Activated naive CD4-positive, alpha-beta T cell treated with Interleukin-2 at 50 U/mL for 16 hours (primary cell): Measurements from ENCODE around the gene HHIPL1.

ENCODE experiments used
- DNase-seq: peaks from one replicate; pipeline ENCODE4 v3.0.0-alpha.2; 2020

The HHIPL1 gene

DNA sequence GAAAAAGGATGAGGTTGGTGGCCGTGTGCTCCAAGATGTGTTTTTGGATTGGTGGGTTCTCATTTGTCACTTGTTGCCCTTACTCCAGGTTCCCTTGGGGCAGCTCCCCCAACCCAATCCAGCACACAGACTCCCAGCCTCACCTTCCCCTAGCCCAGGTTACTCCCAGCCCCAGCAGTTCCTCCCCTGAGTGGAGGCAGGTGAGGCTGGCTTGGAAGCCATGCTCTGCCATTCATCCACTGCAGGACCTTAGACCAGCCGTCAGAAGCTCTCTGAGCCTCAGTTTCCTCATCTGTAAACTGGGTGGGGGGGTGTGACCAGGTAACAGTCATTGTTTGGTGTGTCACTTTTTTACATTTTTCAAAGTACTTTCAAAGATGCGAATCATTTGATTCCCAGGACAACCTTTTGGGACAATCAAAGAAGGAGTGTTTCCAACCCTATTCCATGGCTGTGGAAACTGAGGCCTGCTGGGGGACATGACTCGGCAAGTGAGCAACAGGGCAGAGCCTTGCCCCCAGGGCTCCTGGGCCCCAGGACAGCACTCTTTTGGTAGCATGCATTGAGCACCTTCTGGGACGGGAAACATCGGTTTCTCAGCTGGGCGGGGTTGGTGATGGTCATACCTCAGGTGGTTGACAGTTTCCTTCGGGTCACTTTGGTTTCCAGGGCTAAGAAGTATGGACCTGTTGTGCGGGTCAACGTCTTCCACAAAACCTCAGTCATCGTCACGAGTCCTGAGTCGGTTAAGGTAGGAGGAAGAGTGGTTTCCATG is 46.4 kb downstream of the HHIPL1 start:
- no peak for DNase-seq

DNA sequence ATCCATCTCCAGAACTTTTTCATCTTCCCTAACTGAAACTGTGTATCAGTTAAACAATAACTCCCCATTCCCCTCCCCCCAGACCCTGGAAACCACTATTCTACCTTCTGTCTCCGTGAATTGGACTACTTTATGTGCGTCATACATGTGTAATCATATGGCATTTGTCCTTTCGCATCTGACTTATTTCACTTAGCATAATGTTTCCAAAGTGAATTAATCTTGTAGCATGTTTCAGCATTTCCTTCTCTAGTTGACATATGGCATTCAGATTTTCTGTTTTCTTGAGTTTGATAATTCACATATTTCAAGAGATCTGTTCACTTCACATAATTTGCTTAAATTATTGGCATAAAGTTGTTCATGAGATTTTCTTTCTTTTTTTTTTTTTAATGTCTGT is 49.0 kb downstream of the HHIPL1 start:
- DNase-seq, result no peak

- DNase-seq, result no peak
These were observed 52.0 kb downstream of the HHIPL1 start for GRCh38 chr14:99696929-99697328.

DNA sequence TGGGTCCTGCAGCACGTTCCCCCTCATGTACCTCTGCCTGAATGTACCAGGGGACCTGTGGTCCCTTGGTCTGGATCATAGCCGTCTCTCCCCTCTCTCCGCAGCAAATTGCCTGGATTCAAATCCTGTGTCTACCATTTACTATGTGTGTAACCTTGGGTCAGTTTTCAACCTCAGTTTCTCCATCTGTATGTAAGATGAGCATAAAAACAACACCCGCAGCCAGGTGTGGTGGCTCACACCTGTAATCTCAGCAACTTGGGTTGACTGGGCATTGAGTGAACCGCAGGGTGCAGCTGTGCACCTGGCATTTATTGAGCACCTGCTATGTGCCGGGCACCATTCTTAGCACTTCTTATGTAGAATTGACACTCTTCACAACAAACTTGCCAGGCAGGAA is 53.3 kb downstream of the HHIPL1 start:
- no peak for DNase-seq

GRCh38 chr14:99698642-99699041 is 53.7 kb downstream of the HHIPL1 start:
- DNase-seq, result no peak

DNA sequence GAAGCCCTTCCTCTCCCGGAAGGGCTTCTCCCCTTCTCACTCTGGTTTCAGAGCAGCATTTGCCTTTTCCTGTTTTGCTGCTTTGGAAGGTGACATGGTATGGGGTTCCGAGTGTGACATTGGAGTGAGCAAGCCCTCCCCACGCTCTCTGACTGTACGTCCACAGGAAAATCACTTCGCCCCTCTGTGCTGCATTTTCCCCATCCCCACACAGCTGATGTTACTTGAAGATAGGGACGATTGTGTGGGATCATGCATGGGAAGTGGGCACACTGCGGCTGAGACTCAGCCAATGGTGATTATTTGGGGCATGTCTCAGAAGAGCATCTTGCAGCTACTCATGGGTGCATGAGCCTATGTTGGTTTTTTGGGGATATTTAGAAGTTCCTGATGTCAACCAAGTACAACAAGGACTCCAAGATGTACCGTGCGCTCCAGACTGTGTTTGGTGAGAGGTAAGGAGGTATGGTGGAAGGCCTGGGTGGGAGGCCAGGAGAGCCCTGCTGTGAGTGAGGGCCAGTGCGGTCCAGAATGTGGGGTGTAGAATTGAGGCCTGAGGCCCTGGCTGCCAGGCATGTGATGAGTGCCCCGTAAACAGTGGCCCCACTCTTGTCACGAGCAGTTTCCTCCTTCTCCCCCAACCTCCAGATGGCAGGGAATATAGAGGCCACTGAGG is 54.3 kb downstream of the HHIPL1 start:
- no peak for DNase-seq

GRCh38 chr14:99699861-99700260 is 54.9 kb downstream of the HHIPL1 start:
- no peak for DNase-seq

- no peak for DNase-seq
These were observed 55.5 kb downstream of the HHIPL1 start for GRCh38 chr14:99700379-99700778.

- no peak for DNase-seq
These were observed 56.3 kb downstream of the HHIPL1 start for GRCh38 chr14:99701260-99701659.

DNA sequence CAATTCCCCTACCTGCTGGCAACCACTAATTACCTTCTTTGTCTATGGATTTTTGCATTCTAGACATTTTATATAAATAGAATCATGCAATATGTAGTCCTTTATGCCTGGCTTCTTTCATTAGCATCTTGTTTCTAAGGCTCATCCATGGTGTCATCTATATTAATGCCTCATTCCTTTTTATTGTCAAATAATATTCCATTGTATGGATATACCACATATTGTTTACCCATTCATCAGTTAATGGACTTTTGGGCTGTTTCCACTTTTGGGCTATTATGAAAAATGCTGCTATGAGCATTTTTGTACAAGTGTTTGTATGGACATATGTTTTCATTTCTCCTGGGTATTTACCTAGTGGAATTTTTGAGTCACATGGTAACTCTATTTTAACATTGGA is 57.2 kb downstream of the HHIPL1 start:
- no peak for DNase-seq

DNA sequence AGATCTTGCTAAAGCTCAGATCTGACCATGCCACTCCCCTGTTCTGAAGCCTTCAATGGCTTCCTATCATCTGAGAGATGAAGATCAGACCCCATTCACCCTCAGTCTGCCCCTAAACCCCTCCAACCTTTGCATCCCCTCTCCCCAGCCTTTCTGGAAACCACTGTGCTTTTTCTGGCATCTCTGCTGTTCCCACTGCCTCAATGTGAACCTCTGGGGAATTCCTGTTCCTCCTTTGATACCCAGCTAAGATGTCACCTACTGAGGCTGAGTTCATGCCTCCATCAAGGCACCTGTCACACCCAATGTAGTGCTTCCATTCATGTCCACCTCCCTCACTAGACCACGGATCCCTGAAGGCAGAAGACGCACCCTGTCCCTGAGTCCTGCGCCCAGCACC is 58.5 kb downstream of the HHIPL1 start:
- no peak for DNase-seq

DNA sequence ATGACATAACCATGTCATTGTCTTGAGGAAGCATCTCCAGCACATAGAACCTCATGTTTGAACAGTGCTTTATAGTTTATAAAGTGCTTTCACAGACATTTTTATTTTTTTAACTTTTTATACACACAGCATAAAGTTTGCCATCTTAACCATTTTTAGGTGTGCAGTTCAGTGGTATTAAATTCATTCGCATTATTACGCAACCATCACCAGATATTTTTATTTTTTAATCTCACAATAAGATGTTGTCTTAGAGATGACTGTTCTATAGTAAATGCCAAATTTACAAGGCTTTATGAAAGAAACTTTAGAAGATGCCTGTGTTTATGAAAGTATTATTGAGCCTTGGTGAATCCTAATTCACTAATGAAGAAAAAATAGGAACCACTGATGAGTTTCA is 59.1 kb downstream of the HHIPL1 start:
- no peak for DNase-seq

DNA sequence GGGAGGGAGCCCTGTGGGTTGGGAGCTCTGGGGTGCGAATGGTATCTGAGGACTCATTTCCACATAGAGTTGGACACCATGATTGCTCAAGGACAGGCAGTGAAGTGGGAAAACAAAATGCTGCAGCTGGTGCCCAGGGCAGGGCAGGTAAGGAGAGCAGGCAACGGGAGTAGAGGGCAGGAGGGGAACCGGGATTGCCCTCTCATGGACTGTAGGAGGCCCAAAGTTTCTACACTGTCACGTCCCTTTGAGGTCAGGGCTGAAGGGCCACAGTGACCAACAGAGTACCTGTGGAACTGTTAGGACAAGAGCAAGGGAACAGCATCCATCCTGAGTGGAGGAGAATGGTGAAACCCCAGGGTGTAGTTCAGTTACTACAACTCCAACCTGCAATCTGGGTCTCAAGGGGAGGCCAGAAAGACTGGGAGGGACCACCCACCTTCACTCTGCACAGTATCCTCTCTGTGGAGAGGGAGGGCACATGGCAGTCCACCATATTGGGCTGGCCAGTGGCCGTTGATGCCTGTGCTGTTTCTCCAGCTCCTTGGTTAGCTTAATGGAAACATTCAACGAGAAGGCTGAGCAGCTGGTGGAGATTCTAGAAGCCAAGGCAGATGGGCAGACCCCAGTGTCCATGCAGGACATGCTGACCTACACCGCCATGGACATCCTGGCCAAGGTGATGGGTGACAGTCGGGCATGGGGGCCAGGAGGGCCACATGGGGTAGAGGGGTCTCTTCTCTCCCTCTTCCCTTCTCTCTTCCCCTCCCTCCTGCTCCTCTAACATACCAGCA is 61.4 kb downstream of the HHIPL1 start:
- DNase-seq, result no peak

DNA sequence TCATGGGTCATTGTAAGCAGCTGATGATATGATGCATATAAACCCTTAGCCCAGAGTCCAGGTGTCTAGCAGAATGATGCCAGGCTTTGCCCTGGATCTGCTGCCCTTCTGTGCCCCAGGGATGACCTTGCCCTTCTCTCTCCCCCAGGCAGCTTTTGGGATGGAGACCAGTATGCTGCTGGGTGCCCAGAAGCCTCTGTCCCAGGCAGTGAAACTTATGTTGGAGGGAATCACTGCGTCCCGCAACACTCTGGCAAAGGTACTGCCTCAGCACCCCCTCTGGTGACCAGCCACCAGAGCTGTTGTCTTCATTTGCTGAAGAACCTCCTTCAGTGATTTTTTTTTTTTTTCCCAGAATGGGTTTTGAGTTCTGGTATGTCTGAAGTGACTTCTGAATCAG is 62.5 kb downstream of the HHIPL1 start:
- DNase-seq, result no peak

DNA sequence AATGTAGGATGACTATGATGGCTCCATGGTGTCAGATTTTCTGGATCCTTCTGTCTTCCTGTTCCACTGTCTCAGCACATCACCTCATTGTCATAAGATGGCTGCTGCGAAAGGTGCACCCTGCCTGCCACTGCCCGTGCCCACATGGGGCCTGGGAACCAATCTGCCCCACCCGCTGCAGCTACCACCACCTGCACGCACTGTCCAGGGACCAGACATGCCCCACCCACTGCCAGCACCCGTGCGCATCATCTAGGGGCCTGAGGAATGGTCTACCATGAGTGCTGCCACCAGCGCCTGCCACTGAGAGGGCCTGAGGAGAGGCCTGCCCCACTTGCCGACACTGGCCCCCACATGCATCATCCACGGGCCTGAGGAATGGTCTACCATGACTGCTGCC is 63.0 kb downstream of the HHIPL1 start:
- DNase-seq, result no peak

DNA sequence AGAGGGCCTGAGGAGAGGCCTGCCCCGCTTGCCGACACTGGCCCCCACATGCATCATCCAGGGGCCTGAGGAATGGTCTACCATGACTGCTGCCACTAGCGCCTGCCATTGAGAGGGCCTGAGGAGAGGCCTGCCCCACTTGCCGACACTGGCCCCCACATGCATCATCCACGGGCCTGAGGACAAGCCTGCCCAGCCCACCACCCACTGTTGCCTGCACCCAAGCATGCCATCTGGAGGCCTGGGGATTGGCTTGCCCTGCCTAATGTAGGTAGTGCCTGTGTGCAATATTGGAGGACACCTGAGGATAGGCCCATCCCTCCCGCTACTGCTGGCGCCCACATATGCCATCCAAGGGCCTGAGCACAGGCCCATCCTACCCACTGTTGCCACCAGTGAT is 63.5 kb downstream of the HHIPL1 start:
- DNase-seq, result no peak

DNA sequence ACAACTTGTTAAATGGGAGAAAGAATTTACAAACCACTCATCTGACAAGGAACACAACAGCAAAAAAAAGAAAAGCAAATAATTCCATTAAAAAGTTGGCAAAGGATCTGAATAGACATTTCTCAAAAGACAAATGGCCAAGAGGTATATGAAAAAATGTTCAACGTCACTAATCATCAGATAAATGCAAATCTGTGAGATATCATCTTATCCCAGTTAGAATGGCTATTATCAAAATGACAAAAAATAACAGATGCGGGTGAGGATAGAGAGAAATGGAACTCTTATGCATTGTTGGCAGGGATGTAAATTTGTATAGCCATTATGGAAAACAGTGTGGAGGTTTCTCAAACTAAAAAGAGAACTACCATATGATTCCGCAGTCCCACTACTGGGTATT is 69.0 kb downstream of the HHIPL1 start:
- DNase-seq, result no peak

GRCh38 chr14:99715266-99716000 is 70.5 kb downstream of the HHIPL1 start:
- DNase-seq, result no peak

GRCh38 chr14:99716091-99716849 is 71.3 kb downstream of the HHIPL1 start:
- no peak for DNase-seq

GRCh38 chr14:99716850-99717681 is 72.1 kb downstream of the HHIPL1 start:
- no peak for DNase-seq

DNA sequence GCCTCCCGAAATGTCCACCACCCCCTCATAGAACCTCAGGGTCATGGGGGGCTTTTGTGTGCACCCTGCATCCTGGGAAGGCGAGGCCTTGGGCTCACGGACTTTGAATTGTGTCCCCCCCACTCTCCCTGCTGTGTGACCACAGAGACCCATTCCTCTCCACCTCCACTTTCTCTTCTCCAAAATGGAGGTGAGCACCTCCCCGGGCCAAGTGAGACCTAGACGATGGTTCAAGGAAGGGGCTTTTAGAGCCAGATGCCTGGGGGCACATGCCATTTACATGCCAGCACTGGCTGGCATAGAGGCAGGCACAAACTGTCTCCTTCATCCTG is 72.7 kb downstream of the HHIPL1 start:
- no peak for DNase-seq
